ENCODE results near the gene CIC.

Gene CIC

DNA sequence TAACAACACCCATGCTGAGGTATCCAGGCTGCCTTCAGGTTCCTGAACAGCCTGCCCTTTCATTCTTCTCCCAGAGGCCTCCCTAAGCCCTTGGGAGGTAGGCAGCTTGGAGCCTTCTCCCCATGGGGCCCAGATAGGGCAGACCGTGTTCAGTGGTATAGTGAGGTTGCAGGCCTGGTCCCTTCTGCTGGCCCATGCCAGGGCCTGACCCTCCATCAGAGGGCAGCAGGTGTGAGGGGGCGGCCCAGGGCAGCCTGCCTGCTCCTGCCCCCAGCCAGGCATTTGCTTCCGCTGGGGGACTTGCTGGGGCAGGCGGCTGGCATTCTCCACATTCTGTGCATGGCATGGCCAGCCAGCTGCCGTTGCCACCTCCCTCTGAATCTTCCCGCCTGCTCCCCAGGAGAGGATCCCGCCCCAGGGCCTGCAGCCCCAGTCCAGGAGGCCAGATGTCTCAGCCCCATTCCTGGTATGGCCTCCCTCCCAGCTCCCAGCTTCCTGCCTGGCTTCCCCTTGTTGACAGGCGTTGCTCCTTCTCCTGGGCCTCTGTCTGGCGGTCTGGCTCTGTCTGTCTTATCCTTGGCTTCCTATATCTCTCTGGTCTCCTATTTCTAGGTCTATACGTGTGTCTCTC is 8.9 kb downstream of the CIC start:
- DNase-seq (ENCODE audit: low spot score) = no peak

DNA sequence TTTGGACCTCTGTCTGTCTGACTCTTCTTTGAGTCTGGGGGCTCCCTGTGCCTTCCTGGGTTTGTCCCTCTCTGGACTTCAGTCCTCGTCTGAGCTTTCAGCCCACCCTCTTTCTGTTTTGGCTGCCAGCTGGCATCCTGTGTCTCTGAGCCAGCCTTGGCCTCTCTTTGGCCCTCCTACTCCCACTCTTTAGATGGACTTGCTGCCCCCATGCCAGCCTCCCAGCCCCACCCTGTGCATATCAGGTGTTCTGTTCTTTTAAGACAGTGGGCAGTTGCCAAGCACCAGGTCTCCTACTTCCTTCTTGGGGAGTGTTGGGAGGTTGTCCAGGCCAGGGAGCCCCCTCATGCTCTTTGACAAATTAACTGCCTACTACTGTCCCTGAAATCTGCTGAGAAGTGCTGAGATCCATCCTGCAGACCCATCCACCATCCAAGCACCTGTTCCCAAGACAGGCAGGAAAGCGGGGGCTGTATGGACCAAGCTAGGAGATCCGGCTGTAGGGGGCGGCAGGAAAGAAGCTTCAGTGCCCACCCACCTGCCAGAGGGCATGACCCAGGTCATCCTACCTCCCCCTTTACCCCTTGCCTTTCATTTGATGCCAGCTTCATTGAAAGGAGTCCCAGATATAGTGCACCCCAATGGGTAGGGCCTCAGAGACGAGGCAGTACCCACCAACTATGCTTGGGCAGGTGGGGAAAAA is 9.6 kb downstream of the CIC start:
- DNase-seq (ENCODE audit: low spot score) = no peak

DNA sequence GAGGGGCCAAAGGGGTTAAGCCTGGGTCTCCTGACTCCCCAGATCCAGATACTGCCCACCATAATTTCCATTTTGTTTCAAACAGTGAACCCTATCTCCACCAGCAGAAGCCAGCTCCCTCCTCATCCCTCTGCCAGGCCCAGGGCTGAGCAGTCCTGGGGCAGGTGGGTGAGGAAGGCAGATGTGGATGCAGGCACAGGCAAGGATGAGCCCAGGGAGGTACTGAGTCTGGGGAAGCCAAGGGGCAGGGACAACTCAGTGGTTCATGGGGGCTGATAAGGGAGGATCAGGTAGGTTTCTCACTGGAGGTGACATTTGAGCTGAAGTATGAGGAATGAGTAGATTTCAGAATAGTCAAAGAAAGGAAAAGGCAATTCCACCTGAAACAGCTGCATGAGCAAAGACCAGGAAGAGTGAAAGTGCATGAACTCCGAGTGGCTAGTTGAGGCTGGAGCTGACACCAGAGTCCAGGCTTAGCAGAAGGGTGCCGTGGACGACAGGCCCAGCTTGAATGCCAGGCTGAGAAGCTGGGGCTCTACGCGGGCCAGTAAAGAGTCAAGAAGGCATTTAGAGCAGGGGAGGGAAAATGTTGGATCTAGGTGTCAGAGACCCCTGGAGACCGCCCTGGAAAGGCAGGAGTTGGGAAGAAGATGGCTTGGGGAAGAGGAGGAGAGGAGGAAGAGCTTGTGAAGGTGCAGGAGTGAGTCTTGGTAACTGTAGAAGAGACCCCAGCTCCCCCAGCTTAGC is 10.3 kb downstream of the CIC start:
- no peak for DNase-seq (ENCODE audit: low spot score)

DNA sequence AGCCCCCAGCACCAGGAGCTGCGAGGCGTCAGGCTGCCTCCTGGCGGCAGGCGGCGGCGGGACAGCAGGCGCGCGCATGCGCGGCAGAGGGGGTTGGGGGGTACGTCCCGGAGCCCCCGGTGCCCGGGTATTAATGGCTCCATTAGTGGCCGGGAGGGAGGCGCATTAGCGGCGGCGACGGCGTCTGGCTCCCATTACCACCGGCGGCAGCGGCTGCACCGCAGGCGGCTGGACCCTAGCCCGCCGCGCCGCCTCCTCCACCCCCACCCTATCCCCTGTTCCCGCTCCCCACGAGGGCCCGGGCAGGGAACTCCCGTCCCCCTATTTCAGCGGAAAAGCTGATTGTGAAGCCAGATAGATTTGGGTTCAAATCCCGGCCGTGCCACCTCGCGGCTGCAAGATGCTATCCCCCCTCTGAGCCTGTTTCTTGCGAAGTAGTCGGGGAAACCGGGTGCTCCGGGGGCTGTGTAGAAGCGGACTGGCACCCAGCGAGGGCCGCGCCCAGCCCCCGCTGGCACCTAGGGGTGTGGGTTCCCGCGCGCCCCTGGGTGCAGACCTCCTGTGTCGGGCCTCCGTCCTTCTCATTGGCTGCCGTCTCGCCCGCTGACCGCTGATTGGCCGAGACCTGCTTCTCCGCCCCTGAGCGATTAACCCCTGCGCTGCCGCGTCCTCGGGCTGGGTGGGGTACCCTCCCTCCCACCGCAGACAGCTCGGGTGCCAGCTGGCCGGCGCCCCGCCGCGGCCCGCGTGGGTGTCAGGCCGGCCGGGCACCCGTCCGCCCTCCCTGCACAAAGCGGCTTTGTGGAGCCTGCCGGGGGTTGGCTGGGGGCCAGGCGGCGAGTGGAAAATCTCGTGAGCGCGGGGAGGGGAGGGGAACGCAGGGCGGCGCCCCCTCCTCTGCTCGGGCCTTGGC is 11.1 kb downstream of the CIC start:
- DNase-seq (ENCODE audit: low spot score) = peak; percentile 91

- DNase-seq (ENCODE audit: low spot score) = no peak
Measured at GRCh38 chr19:42280815-42281145, 11.7 kb downstream of the CIC start.

- DNase-seq (ENCODE audit: low spot score) = peak; percentile 35
Measured at GRCh38 chr19:42281146-42281826, 12.2 kb downstream of the CIC start.

- DNase-seq (ENCODE audit: low spot score) = peak; percentile 47
Measured at GRCh38 chr19:42281827-42282762, 13.0 kb downstream of the CIC start.

DNA sequence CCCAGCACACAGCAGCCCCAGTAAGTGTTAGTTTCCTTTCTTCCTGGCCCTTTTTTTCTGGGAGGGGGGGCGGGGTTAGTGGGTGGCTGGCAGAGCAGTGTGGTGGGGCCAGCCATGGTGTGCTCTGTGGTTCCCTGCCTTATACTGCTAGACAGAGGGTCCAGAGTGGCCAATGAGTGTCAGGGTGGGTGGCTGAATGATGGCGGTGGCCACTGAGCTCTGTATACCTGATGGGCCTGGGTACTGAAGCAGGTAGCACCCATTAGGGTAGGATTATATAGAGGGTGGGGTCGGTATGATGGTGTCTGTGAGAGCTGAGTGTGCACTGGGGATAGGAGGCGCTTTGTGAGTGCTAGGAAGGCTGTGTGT is 13.8 kb downstream of the CIC start:
- DNase-seq (ENCODE audit: low spot score) = no peak

GRCh38 chr19:42283188-42284065 is 14.4 kb downstream of the CIC start:
- DNase-seq (ENCODE audit: low spot score) = peak; percentile 92

DNA sequence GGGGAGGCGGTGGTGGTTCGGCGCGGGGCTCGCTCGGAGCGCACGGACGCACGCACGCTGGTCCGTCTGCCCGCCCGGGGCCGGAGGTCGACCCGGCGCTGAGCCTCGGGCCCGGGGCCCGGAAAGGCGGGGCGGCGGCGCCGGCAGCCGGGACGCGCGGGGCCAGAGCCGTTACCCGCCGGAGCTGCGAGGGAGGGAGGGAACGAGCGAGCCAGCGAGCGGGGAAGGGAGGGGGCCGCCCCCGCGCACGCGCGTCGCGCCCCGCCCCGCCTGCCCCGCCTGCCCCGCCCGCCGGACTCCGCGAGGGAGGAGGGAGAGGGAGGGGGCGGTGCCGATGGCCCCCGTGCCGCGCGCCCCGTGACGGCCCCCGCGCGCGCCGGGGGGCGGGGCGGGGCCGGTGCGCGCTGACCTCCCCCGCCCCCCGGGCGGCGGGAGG is 15.0 kb downstream of the CIC start:
- DNase-seq (ENCODE audit: low spot score) = peak; percentile 86

DNA sequence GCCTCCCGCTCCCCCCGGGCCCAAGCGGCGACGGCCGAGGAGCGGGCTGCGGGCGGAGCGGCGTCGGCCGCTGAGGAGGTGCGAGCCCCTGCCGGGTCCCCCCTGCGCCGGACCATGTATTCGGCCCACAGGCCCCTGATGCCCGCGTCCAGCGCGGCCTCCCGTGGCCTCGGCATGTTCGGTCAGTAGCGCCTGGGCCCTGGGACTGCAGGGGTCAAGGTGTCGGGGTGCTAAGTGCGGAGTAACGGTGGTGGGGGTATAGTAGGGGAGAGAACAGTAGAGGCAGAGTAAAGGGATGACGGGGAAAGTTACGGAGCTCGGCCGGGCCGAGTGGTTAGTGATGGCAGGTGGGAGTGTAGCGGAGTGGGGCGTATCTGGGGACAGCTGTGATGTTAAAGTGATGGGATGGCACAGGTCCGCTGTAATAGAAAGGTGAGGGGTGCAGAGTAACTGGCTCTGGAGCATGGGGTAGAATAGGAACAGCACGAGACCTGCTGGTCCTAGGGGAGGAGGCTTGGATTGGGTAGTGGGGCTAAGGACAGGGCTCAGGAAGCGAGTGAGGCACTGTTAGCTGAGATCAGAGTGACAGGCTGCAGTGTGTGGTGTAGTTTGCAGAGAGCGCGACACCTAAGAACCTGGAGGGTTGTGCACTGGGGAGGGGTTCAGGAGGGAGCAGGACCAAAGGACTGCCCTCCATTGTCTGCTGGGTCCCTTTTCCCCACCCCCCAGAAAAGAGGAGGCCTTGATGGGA is 15.7 kb downstream of the CIC start:
- peak; percentile 40 for DNase-seq (ENCODE audit: low spot score)

DNA sequence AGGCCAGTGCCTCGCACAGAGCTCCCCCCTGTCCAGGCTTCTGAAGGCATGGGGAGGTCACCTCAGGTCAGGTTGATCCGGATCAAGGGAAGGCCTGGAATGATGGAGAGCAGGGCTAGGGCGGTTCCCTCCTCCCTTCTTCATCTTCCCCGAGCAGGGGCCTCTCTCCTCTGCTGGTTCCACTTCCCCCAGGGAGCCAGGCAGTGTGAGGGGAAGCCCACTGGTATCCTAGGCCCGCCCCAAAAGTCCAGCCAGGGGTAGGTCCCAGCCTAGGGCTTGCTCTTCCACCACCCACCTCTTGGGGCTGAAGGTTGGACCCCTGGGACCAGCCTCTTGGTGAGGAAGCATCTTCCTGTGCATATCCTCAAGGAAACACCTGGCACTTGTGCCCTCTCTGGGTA is 16.5 kb downstream of the CIC start:
- no peak for DNase-seq (ENCODE audit: low spot score)

GRCh38 chr19:42285988-42286348 is 16.9 kb downstream of the CIC start:
- DNase-seq (ENCODE audit: low spot score) = no peak

GRCh38 chr19:42286349-42287016 is 17.4 kb downstream of the CIC start:
- no peak for DNase-seq (ENCODE audit: low spot score)

- no peak for DNase-seq (ENCODE audit: low spot score)
Measured at GRCh38 chr19:42287017-42287826, 18.2 kb downstream of the CIC start.

GRCh38 chr19:42287827-42288107 is 18.7 kb downstream of the CIC start:
- no peak for DNase-seq (ENCODE audit: low spot score)

DNA sequence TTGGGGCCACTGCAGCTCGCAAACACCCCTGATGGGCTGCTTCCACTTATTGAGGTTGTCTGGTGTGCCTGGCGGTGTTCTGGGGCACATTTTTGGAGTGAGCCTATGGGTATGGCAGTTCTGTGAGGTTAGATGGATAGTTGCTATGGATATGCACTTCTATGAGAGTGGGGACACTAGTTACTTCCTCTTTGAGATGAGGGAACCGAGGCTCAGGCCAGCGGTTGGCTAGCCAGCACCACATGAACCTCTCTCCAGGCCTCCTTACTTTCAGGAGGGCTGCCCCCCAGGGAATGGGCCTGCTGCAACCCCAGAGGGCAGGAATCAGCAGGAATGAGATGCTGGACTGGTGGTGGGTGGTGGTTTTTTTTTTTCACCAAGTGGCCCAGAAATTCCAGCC is 19.3 kb downstream of the CIC start:
- DNase-seq (ENCODE audit: low spot score) = no peak

Data from RKO (cell line).